ENCODE data around the gene DCXR.
A peak's percentile ranks its signal among the peaks of the same experiment; 100 is the strongest.

Gene DCXR

DNA sequence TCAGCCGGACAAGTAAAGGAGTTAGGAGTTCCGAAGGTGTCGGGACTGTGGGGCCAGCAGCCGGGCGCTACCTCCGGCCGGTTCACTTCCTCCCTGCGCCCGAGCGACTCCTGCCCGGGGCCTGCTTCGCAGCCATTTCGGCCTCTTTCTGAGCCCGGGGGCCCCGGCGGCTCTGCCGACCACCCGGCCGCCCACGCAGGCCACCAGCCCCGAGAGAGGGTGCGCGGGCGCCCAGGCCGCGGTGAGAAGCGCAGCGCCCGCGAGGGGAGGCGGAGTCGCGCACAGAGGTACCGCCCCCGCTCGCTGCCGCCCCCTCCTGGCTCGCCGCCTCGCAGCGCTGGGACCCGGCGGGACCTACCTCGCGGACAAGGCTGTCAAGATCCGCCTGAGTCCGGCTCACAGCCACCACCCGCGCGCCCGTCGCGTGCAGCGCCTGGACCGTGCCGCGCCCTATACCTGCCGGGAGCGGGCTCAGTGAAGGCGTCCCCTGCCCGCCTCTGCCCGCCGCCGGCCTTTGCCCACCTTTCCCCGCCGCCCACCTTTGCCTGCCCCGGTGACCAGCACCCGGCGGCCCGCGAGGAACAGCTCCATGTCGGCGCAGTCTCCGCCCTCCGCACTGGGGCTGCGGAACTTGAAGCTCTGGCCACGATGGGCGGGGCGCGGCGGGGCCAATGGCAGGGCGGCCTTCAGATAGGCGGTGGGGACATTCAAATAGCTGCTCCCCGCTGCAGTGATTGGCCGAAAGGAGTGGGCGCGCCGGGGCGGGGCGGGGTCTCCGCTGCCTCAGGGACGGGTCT, at the start of gene DCXR:
DCXR (minus strand) TSS at position 606 of the 797 bp plus-strand sequence; CDS start at position 591, 15 bp downstream.
- peak; percentile 95 for DNase-seq

- DNase-seq, result no peak
These were observed 48.7 kb upstream of the DCXR start for GRCh38 chr17:82085931-82086764.

DNA sequence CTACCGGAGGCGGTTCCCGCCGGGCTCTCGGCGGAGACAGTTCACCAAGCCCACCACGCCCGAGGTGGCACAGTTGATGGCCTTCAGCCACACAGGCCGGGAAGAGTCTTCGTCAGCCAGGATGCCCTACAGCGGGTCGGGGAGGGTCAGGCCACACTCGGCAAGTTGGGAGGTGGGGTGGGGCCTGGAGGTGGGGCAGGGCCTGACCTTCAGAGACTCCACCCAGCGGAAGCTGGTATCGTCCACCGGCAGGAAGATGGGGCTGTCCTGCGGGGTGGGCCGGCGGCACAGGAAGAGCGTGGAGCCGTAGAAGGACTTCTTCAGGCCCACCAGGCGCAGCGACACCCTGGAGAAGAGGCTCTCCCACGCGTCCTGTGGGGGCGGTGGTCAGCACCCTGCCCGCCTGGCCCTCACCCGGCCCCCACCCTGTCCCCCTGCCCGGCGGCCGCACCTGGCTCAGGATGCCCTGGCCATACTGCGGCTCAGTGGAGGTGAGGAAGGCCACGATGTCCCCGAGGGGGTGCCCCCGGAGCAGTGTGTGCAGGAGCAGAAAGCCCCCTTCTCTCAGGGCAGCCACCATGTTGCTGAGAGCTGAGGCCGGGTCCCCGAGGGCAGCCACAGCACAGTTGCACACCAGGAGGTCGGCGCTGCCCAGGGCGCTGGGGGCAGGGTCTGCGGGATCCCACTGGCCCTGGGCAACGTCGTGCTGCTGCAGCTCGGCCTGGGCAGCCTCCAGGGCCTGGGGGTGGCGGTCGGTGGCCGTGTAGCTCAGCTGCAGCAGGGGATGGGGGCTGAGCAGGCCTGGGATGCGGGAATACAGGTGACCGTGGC, 47.7 kb upstream of the DCXR start:
- no peak for DNase-seq

GRCh38 chr17:82084373-82085030, 47.0 kb upstream of the DCXR start:
- no peak for DNase-seq

DNA sequence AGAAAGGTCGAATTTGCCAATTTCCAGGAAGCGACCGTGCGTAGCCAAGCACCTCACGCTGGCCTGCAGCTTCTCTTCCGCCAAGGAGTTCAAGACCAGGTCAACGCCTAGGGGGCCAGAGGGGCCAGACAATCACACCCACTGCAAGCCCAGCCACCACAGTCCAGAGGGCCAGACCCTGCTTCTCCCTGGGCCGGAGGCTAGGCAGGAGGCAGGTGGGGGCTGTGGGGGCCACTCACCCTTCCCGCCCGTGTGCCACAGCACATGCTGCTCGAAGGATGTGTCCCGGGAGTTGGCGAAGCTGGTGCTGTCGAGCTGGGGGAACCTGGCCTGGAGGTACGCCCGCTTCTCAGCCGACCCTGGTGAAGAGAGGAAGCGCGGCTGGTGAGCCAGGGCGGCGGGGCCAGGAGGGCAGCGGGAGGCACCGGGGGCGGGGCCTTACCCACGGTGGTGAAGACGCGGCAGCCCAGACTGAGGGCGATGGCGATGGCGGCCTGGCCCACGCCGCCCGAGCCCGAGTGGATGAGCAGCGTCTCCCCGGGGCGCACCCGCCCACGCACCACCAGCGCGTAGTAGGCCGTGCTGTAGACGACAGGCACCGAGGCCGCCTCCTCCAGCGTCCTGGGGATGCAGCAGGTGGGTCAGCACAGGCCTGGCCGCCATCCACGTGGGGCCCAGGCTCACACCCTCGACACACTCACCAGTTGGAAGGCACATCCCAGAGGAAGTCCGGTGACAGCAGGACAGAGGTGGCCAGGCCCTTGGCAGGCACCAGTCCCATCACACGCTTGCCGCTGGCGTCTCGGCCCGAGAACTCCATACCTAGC, 46.2 kb upstream of the DCXR start:
- no peak for DNase-seq

GRCh38 chr17:82083009-82083408, 45.5 kb upstream of the DCXR start:
- no peak for DNase-seq

- DNase-seq, result no peak
These were observed 45.0 kb upstream of the DCXR start for GRCh38 chr17:82082456-82082855.

GRCh38 chr17:82081966-82082365, 44.5 kb upstream of the DCXR start:
- no peak for DNase-seq

- no peak for DNase-seq
These were observed 44.0 kb upstream of the DCXR start for GRCh38 chr17:82081546-82081945.

DNA sequence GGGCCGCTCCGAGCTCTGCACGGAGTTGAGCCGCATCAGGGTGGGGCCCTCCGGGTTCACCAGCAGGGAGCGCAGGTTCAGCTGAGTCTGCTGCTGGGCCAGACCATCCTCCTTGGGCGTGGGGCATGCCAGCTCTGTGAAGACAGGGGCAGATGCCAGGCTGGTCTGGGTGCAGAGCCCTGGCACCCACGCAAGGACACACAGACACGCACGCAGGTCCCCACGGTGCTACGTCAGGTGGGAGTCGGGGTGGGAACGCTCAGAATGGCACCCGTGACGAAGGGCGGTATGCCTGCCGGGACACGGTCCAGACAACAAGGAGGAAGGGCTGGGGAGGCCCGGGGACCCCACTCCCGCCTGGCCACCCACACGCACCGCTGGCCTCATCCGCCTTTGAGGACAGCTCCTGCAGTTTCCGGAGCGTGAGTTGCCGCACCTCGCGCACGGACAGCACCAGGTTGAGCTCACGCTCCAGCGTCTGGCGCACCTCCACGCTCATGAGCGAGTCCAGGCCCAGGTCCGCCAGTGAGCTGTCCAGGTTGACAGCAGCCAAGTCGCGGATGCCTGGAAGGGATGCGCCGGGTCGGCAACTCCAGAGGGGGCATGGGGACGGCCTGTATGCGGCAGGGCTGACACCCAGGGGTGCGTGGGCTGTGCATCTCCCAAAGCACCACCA, 43.4 kb upstream of the DCXR start:
- DNase-seq, result no peak

DNA sequence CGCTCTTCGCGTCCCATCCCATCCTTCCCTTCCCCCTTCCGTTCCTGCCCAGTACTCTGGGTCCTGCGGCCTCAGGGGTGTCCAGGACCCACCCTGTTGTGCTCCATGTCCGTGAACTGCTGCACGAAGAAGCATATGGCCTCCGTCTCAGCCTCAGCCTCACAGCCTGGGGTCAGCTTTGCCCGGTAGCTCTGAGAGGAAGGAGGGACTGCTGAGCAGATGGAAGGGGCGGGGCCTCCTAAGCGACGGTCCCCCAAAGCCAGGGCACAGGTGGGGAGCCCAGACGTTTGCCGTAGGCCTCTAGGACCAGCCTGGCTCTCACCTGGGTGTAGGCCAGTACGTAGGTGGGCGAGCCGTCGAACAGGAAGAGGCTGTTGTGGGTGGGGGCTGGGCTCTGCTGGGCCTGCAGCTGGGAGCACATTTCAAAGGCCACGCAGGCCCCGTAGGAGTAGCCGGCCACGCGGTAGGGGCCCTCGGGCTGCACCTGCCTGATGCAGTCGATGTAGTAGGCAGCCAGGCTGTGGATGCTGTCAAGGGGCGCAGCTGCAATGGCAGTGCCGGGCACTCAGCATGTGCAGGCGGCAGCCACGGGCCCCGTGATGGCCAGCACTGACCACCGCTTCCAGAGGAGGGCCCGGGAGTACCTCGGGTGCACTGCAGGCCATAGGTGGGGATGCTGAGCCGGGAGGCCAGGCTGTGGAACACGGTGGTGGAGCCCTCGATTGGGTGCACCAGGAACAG, 42.7 kb upstream of the DCXR start:
- no peak for DNase-seq

GRCh38 chr17:82079001-82079677, 41.6 kb upstream of the DCXR start:
- DNase-seq, result no peak

GRCh38 chr17:82078433-82078832, 40.9 kb upstream of the DCXR start:
- DNase-seq, result no peak

- no peak for DNase-seq
These were observed 40.3 kb upstream of the DCXR start for GRCh38 chr17:82077617-82078358.

- no peak for DNase-seq
These were observed 39.5 kb upstream of the DCXR start for GRCh38 chr17:82076785-82077591.

DNA sequence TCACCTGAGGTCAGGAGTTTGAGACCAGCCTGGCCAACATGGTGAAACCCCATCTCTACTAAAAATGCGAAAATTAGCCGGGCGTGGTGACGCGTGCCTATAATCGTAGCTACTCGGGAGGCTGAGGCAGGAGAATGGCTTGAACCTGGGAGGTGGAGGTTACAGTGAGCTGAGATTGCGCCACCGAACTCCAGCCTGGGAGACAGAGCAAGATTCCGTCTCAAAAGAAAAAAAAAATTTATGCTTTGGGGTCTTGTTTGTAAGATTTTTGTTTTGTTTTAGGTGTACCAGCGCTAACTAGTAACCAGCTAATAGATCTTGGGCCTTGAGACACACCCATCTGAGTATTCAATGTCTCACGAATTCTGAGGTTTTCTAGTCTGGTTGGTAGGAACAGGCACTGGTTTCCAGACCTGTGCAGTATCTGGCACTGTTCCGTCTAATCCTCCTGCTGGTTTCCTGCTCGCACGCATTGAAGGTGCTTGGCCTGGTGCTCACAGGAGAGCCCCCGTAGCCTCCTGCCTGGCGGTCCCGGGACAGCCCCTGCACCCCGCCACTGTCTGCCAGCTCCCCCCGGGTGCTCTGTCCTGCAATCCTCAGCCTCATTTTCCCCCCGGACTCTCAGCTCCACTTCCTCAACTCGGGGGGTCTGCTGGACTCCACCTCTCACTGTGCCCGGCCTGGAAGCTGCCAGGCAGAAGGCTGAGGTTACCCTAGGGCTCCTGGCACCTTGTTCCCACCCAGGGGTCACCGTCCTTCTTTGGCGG, 38.7 kb upstream of the DCXR start:
- no peak for DNase-seq

- DNase-seq, result no peak
These were observed 35.9 kb upstream of the DCXR start for GRCh38 chr17:82073446-82073845.
